ENCODE results near the gene SLC22A23. TPM values are rescaled to one million over a fixed set of nuclear protein-coding genes. Genes with fewer than 3 reads are reported as not detected.

Gene SLC22A23
- total RNA-seq, 1 donor from 2014 or later = 23.8 TPM

- no peak for DNase-seq (ENCODE audit: low spot score)
Measured at GRCh38 chr6:3422435-3423070, 34.3 kb downstream of the SLC22A23 start.

- DNase-seq (ENCODE audit: low spot score) = no peak
Measured at GRCh38 chr6:3421791-3422434, 34.9 kb downstream of the SLC22A23 start.

GRCh38 chr6:3421143-3421542, 35.7 kb downstream of the SLC22A23 start:
- no peak for DNase-seq (ENCODE audit: low spot score)

GRCh38 chr6:3419624-3420272, 37.1 kb downstream of the SLC22A23 start:
- no peak for DNase-seq (ENCODE audit: low spot score)

GRCh38 chr6:3418496-3419060, 38.3 kb downstream of the SLC22A23 start:
- DNase-seq (ENCODE audit: low spot score) = no peak

- no peak for DNase-seq (ENCODE audit: low spot score)
Measured at GRCh38 chr6:3417473-3417872, 39.4 kb downstream of the SLC22A23 start.

GRCh38 chr6:3415490-3415889, 41.4 kb downstream of the SLC22A23 start:
- DNase-seq (ENCODE audit: low spot score) = no peak

GRCh38 chr6:3415082-3415453, 41.8 kb downstream of the SLC22A23 start:
- DNase-seq (ENCODE audit: low spot score) = no peak

GRCh38 chr6:3414327-3415081, 42.3 kb downstream of the SLC22A23 start:
- DNase-seq (ENCODE audit: low spot score) = no peak

GRCh38 chr6:3413592-3413991, 43.3 kb downstream of the SLC22A23 start:
- no peak for DNase-seq (ENCODE audit: low spot score)

- DNase-seq (ENCODE audit: low spot score) = no peak
Measured at GRCh38 chr6:3412779-3413500, 43.9 kb downstream of the SLC22A23 start.

GRCh38 chr6:3411967-3412778, 44.7 kb downstream of the SLC22A23 start:
- DNase-seq (ENCODE audit: low spot score) = no peak

- no peak for DNase-seq (ENCODE audit: low spot score)
Measured at GRCh38 chr6:3410385-3411360, 46.2 kb downstream of the SLC22A23 start.

GRCh38 chr6:3409699-3410384, 47.0 kb downstream of the SLC22A23 start:
- DNase-seq (ENCODE audit: low spot score) = no peak

- no peak for DNase-seq (ENCODE audit: low spot score)
Measured at GRCh38 chr6:3408665-3409064, 48.2 kb downstream of the SLC22A23 start.

GRCh38 chr6:3407840-3408239, 49.0 kb downstream of the SLC22A23 start:
- no peak for DNase-seq (ENCODE audit: low spot score)

GRCh38 chr6:3406891-3407809, 49.7 kb downstream of the SLC22A23 start:
- no peak for DNase-seq (ENCODE audit: low spot score)

All from mesenteric fat pad (tissue), 1 donor.